H1 (cell line): ENCODE results near the gene AP1S1. TPM values are rescaled to one million over a fixed set of nuclear protein-coding genes. Genes with fewer than 3 reads are reported as not detected.

ENCODE experiments used
- CTCF ChIA-PET: fragments of 300-600 bp; sonication (Branson Sonifier 250); formaldehyde crosslinking; loops from one replicate; lab custom pipeline; 2021; ENCODE audit not compliant: partially characterized antibody; lab: Charles Lee
- POLR2A ChIA-PET: fragments of 300-600 bp; sonication (Branson Sonifier 250); formaldehyde crosslinking; loops from one replicate; lab custom pipeline; 2021; ENCODE audit warnings: inconsistent platforms; ENCODE audit not compliant: partially characterized antibody; lab: Charles Lee
- DNase-seq, 2 experiments: peaks; one replicate each; pipeline versions ENCODE4 v3.0.0 to v3.0.0-alpha.2; 2010 to 2022; ENCODE audit warnings: low spot score in 2 of 2, low read depth in 1 of 2, mixed read lengths in 1 of 2
- FAIRE-seq: peaks from 2 replicates; lab custom pipeline; 2011; peaks lifted over from hg19 to GRCh38; lab: Jason Lieb, UNC
- H2AFZ ChIP-seq: 2 replicates; pipeline ENCODE4 v1.8.1; 2012; ENCODE audit warnings: low read length, inconsistent platforms
- H2AK5ac ChIP-seq: 2 replicates; pipeline ENCODE4 v1.6.1; 2013; ENCODE audit warnings: low read depth, low read length
- H2BK120ac ChIP-seq: replicated peaks from 2 replicates; pipeline ENCODE3; 2013; ENCODE audit warnings: low read depth, low read length, inconsistent platforms
- H2BK12ac ChIP-seq: 2 replicates; pipeline ENCODE4 v1.6.1; 2013; ENCODE audit warnings: low read depth, low read length
- H2BK15ac ChIP-seq: 2 replicates; pipeline ENCODE4 v1.6.1; 2013; ENCODE audit warnings: low read length
- H2BK20ac ChIP-seq: 2 replicates; pipeline ENCODE4 v1.6.1; 2013; ENCODE audit warnings: low read length
- H2BK5ac ChIP-seq: 2 replicates; pipeline ENCODE4 v1.6.1; 2013; ENCODE audit warnings: low read depth, low read length
- H3K14ac ChIP-seq: 2 replicates; pipeline ENCODE4 v1.6.1; 2013; ENCODE audit warnings: inconsistent platforms; ENCODE audit not compliant: insufficient read length
- H3K18ac ChIP-seq: 2 replicates; pipeline ENCODE4 v1.6.1; 2013; ENCODE audit warnings: low read length; ENCODE audit errors: extremely low read depth
- H3K23ac ChIP-seq: 2 replicates; pipeline ENCODE4 v1.6.1; 2013; ENCODE audit warnings: inconsistent platforms; ENCODE audit not compliant: insufficient read length
- H3K23me2 ChIP-seq: 2 replicates; pipeline ENCODE4 v1.6.1; 2013; ENCODE audit warnings: low read depth, low read length
- H3K27ac ChIP-seq: 2 replicates; pipeline ENCODE4 v1.6.1; 2011; ENCODE audit warnings: low read depth, low read length, inconsistent platforms
- H3K27me3 ChIP-seq, 4 experiments: replicated peaks in 1 of 4; 1 replicate in 1 of 4; 2 replicates in 3 of 4; pipeline versions ENCODE4 v1.6.1 to v1.8.1; 2011 to 2013; ENCODE audit warnings: low read length in 3 of 4, mild to moderate bottlenecking in 3 of 4, inconsistent platforms in 2 of 4, mixed read lengths in 2 of 4, moderate library complexity in 1 of 4; ENCODE audit not compliant: control insufficient read depth in 3 of 4, insufficient read depth in 3 of 4; ENCODE audit errors: extremely low read depth in 1 of 4
- H3K36me3 ChIP-seq, 4 experiments: 2 replicates each; pipeline versions ENCODE4 v1.6.1 to v1.8.1; 2011 to 2013; ENCODE audit warnings: mild to moderate bottlenecking in 4 of 4, low read length in 3 of 4, moderate library complexity in 2 of 4, control low read depth in 1 of 4, inconsistent platforms in 1 of 4; ENCODE audit not compliant: insufficient read depth in 4 of 4, control insufficient read depth in 2 of 4
- H3K4ac ChIP-seq: replicated peaks from 2 replicates; pipeline ENCODE3; 2013; ENCODE audit warnings: low read length, low read depth, mixed read lengths, inconsistent platforms; ENCODE audit not compliant: insufficient read length
- H3K4me1 ChIP-seq, 4 experiments: replicated peaks in 1 of 4; 1 replicate in 1 of 4; 2 replicates in 3 of 4; pipeline versions ENCODE4 v1.6.1 to v1.8.1; 2011 to 2013; ENCODE audit warnings: low read length in 3 of 4, inconsistent platforms in 2 of 4, mixed read lengths in 1 of 4; ENCODE audit not compliant: insufficient read depth in 4 of 4, control insufficient read depth in 3 of 4
- H3K4me2 ChIP-seq, 2 experiments: 2 replicates each; pipeline versions ENCODE4 v1.6.1 to v1.8.1; 2011 to 2013; ENCODE audit warnings: low read depth in 2 of 2, low read length in 2 of 2, control low read depth in 1 of 2, inconsistent platforms in 1 of 2, mild to moderate bottlenecking in 1 of 2; ENCODE audit not compliant: insufficient read depth in 1 of 2
- H3K4me3 ChIP-seq, 4 experiments: fragments of 200-600, 300-600 bp in 1 of 4; sonication (generic), shearing (Covaris generic), sonication (Bioruptor Twin) in 1 of 4; 2 replicates each; pipeline versions ENCODE4 v1.5.1 to v1.8.1; 2011 to 2016; ENCODE audit warnings: low read length in 4 of 4, low read depth in 3 of 4, control low read depth in 2 of 4, inconsistent platforms in 2 of 4, mild to moderate bottlenecking in 2 of 4, mixed read lengths in 1 of 4, moderate library complexity in 1 of 4; ENCODE audit not compliant: insufficient read depth in 2 of 4; ENCODE audit errors: extremely low read depth in 1 of 4
- H3K56ac ChIP-seq: replicated peaks from 2 replicates; pipeline ENCODE3; 2013; ENCODE audit warnings: low read depth, mild to moderate bottlenecking, mixed read lengths, low read length, inconsistent platforms; ENCODE audit not compliant: insufficient read length
- H3K79me1 ChIP-seq: 2 replicates; pipeline ENCODE4 v1.6.1; 2013; ENCODE audit warnings: low read depth, low read length, control low read depth
- H3K79me2 ChIP-seq, 2 experiments: 2 replicates each; pipeline versions ENCODE4 v1.6.1 to v1.8.1; 2012 to 2013; ENCODE audit warnings: low read length in 2 of 2, mild to moderate bottlenecking in 2 of 2, inconsistent platforms in 1 of 2; ENCODE audit not compliant: insufficient read depth in 2 of 2, control insufficient read depth in 1 of 2
- H3K9ac ChIP-seq, 4 experiments: replicated peaks in 1 of 4; 1 replicate in 1 of 4; 2 replicates in 3 of 4; pipeline versions ENCODE4 v1.6.1 to v1.8.1; 2011 to 2013; ENCODE audit warnings: low read depth in 3 of 4, low read length in 3 of 4, control low read depth in 2 of 4, mild to moderate bottlenecking in 2 of 4, moderate library complexity in 2 of 4, inconsistent platforms in 1 of 4; ENCODE audit errors: extremely low read depth in 1 of 4
- H3K9me3 ChIP-seq, 2 experiments: 2 replicates each; pipeline versions ENCODE4 v1.6.1 to v1.8.1; 2012 to 2013; ENCODE audit warnings: mild to moderate bottlenecking in 2 of 2, moderate library complexity in 2 of 2, control low read depth in 1 of 2, inconsistent platforms in 1 of 2, low read depth in 1 of 2, low read length in 1 of 2, mixed read lengths in 1 of 2; ENCODE audit not compliant: insufficient read depth in 2 of 2
- H4K20me1 ChIP-seq, 2 experiments: replicated peaks in 1 of 2; 2 replicates each; pipeline versions ENCODE3 to v1.8.1; 2011 to 2013; ENCODE audit warnings: inconsistent platforms in 2 of 2, low read length in 2 of 2, mild to moderate bottlenecking in 1 of 2; ENCODE audit not compliant: insufficient read depth in 2 of 2, control insufficient read depth in 1 of 2
- H4K5ac ChIP-seq: 2 replicates; pipeline ENCODE4 v1.6.1; 2013; ENCODE audit warnings: low read length, low read depth, mixed read lengths, inconsistent platforms; ENCODE audit not compliant: insufficient read length
- H4K8ac ChIP-seq: 2 replicates; pipeline ENCODE4 v1.8.0; 2013; ENCODE audit warnings: mild to moderate bottlenecking, moderate library complexity, low read length, inconsistent platforms; ENCODE audit not compliant: insufficient read depth; ENCODE audit errors: extremely low read depth
- H4K91ac ChIP-seq: replicated peaks from 2 replicates; pipeline ENCODE3; 2013; ENCODE audit warnings: low read length, mixed read lengths, inconsistent platforms; ENCODE audit not compliant: insufficient read length
- EZH2 ChIP-seq: fragments of 200-600 bp; sonication (generic); IDR thresholded peaks from 2 replicates; pipeline ENCODE4 v1.7.1; 2012; ENCODE audit warnings: low read depth, mild to moderate bottlenecking, moderate library complexity, low read length, inconsistent platforms; ENCODE audit not compliant: severe bottlenecking
- SP2 ChIP-seq: IDR thresholded peaks from 2 replicates; pipeline ENCODE4 v1.6.1; 2012; ENCODE audit warnings: mild to moderate bottlenecking, low read length, inconsistent platforms
- WGBS, 2 experiments: shearing (Covaris generic) in 1 of 2; methylation state at CpG; one replicate each; pipeline versions ENCODE4 v1.1.6 to v1.1.7; 2013 to 2015; ENCODE audit warnings: low lambda C conversion rate in 2 of 2, mixed read lengths in 2 of 2, inconsistent platforms in 1 of 2, low coverage in 1 of 2, missing lambda C conversion rate in 1 of 2; ENCODE audit not compliant: insufficient replicate concordance in 2 of 2, insufficient coverage in 1 of 2, insufficient read length in 1 of 2; ENCODE audit errors: extremely low coverage in 1 of 2, missing lambda C conversion rate in 1 of 2; 5-methylcytosine and 5-hydroxymethylcytosine counted together
- polyA plus RNA-seq, 7 experiments: library from polyadenylated mRNA; depleted of rRNA in 3 of 7; stranded (reverse) in 5 of 7; unstranded in 2 of 7; fragments of >200 nt in 5 of 7; fragments of 200-250 nt in 2 of 7; gene quantifications; 1 replicate in 5 of 7; 2 replicates in 1 of 7; 4 replicates in 1 of 7; pipeline versions ENCODE4 v1.2.1 to v1.2.3, GENCODE V29; 2011 to 2013; ENCODE audit warnings: missing spikeins in 2 of 7, mixed read lengths in 2 of 7
- total RNA-seq: library from RNA; stranded (reverse); fragmentation: NEBNext Ultra II Directional; extraction: Animal tissue kit (Norgen Biotek cat#: 25700); gene quantifications from 2 replicates; pipeline ENCODE4 v1.2.1, GENCODE V29; 2021

The AP1S1 gene
- total and polyA plus RNA-seq, 2 of the 8 experiments (the other 6 are each of a cell fraction or from before 2014, with no cell fraction given) = 56.1 to 59.3 TPM

- peaks cover 3 to 22% (median 13%) of the 10 kb centered on the region in 4 experiments for H3K27me3 ChIP-seq
- FAIRE-seq (no peak), DNase-seq (no peak)
- POLR2A ChIA-PET = interaction anchor here (0.6 to 4.0 kb wide), 3 partner anchors 8 to 581 kb away, joined by 3 to 20 read pairs (median 10); no protein-coding TSS in a partner anchor
- no peak overlapping the region for H4K8ac ChIP-seq
- H3K36me3 ChIP-seq = peaks cover 0 to 3% (median 1%) of the 10 kb centered on the region in 4 experiments; a peak in 3 of 8 replicates
- H3K27ac ChIP-seq = no peak overlapping the region
- H2AK5ac ChIP-seq = no peak overlapping the region; the same call in 1 of the 2 replicates
- H3K14ac ChIP-seq = no peak overlapping the region
- H4K5ac ChIP-seq = no peak overlapping the region
- no peak overlapping the region for H3K4ac ChIP-seq
- H3K4me2 ChIP-seq = peak overlapping the region in 1 of 2 experiments; percentile 44; a peak in 1 of 4 replicates
- 64% methylated on average over 25 of the region's 31 CpGs; no CpG with 5 or more reads in 1 of the 2 experiments for WGBS, 2 experiments
- peak overlapping the region; percentile 93; the same call in 1 of the 2 replicates for H2BK5ac ChIP-seq
- peak overlapping the region; percentile 51; the same call in 1 of the 2 replicates for H3K18ac ChIP-seq
- H2BK20ac ChIP-seq = peak overlapping the region; percentile 80
- H2BK15ac ChIP-seq = peak overlapping the region; percentile 100
- H3K23ac ChIP-seq = no peak overlapping the region
- CTCF ChIA-PET = interaction anchor here (0.7 to 7.6 kb wide), 11 partner anchors 10 to 842 kb away, joined by 3 to 115 read pairs (median 3); partner anchors contain the start of gene ACHE
- peaks cover 18 to 52% (median 36%) of the 10 kb centered on the region in 4 experiments for H3K4me1 ChIP-seq
- H3K79me2 ChIP-seq = 0 out of 4 replicates have a peak, but pooled peaks cover 0 to 4% of the 10 kb centered on the region in 2 experiments
- peaks cover 4 to 5% of the 10 kb centered on the region in 2 experiments for H4K20me1 ChIP-seq
- no peaks in the 10 kb centered on the region for H3K79me1 ChIP-seq
- H3K9me3 ChIP-seq = no peaks in the 10 kb centered on the region
- H3K9ac ChIP-seq = no peak overlapping the region
- no peak overlapping the region for H3K56ac ChIP-seq
- no peak overlapping the region for H2BK120ac ChIP-seq
- no peak overlapping the region for H2AFZ ChIP-seq
- peak overlapping the region; percentile 70 for H4K91ac ChIP-seq
- peak overlapping the region; percentile 99; the same call in 1 of the 2 replicates for H2BK12ac ChIP-seq
- TF ChIP-seq EZH2 (peak; percentile 8), SP2 (no peak)
- no peak overlapping the region for H3K4me3 ChIP-seq
- peaks cover 18% of the 10 kb centered on the region; the same call in 1 of the 2 replicates for H3K23me2 ChIP-seq
These were observed 5.7 kb downstream of the AP1S1 start for GRCh38 chr7:101159696-101160674.
